Activated CD4-positive, alpha-beta T cell treated with anti-CD3 and anti-CD28 coated beads for 36 hours (primary cell): Measurements from ENCODE around the gene STRIP2. TPM values are rescaled to one million over a fixed set of nuclear protein-coding genes. Genes with fewer than 3 reads are reported as not detected.
A peak's percentile ranks its signal among the peaks of the same experiment; 100 is the strongest.

ENCODE experiments used
- ATAC-seq: fragments of 200-7000 bp; cut with Tn5 transposase; one replicate; pipeline ENCODE4 v1.10.0; 2021; ENCODE audit warnings: mild to moderate bottlenecking, moderate library complexity
- CTCF ChIA-PET: fragments of 350-600 bp; sonication (Branson Sonifier 250); formaldehyde crosslinking; loops from one replicate; lab custom pipeline; 2021; ENCODE audit warnings: antibody characterized with exemption; lab: Charles Lee
- POLR2A ChIA-PET: fragments of 350-600 bp; sonication (Branson Sonifier 250); formaldehyde crosslinking; loops from one replicate; lab custom pipeline; 2021; ENCODE audit warnings: antibody characterized with exemption, inconsistent platforms; lab: Charles Lee
- DNase-seq: peaks from one replicate; pipeline ENCODE4 v3.0.0-alpha.2; 2020
- H3K27ac Mint-ChIP-seq: one replicate; pipeline ENCODE4 v1.8.0; 2021; ENCODE audit warnings: mixed read lengths
- H3K27me3 Mint-ChIP-seq: one replicate; pipeline ENCODE4 v1.8.0; 2021; ENCODE audit warnings: mixed read lengths
- H3K36me3 Mint-ChIP-seq: one replicate; pipeline ENCODE4 v1.8.0; 2021; ENCODE audit warnings: low read depth, mixed read lengths
- H3K4me1 Mint-ChIP-seq: one replicate; pipeline ENCODE4 v1.8.0; 2021; ENCODE audit warnings: mixed read lengths
- H3K4me3 Mint-ChIP-seq: one replicate; pipeline ENCODE4 v1.8.0; 2021; ENCODE audit warnings: mild to moderate bottlenecking, moderate library complexity, mixed read lengths
- H3K9me3 Mint-ChIP-seq: one replicate; pipeline ENCODE4 v1.8.0; 2021; ENCODE audit warnings: low read depth, mixed read lengths
- intact Hi-C, 2 experiments: fragments of 100-400 bp; cut with DNase I in 1 of 2; cut with micrococcal nuclease in 1 of 2; formaldehyde crosslinking; loops; one replicate each; pipeline versions ENCODE4 v1.14.2 to v1.15.1; 2022 to 2024; cut with DNase I, micrococcal nuclease
- total RNA-seq, 2 experiments: library from RNA; stranded (reverse); gene quantifications; one replicate each; pipeline ENCODE4 v1.2.3, GENCODE V29; 2021

Gene STRIP2
- total RNA-seq, 2 experiments from 2014 or later: 41.3 to 51.8 TPM

GRCh38 chr7:129492391-129492790 is 58.2 kb downstream of the STRIP2 start:
- intact Hi-C loops: no loop called here
- H3K4me3 Mint-ChIP-seq: no peak overlapping the region
- H3K36me3 Mint-ChIP-seq: peaks cover 10% of the 10 kb centered on the region
- ATAC-seq (no peak), DNase-seq (no peak)
- no peaks in the 10 kb centered on the region for H3K27me3 Mint-ChIP-seq
- peak overlapping the region; percentile 17 for H3K27ac Mint-ChIP-seq
- H3K4me1 Mint-ChIP-seq: peaks cover 16% of the 10 kb centered on the region
- H3K9me3 Mint-ChIP-seq: no peaks in the 10 kb centered on the region
- ChIA-PET CTCF (no interaction called here), POLR2A (no interaction called here)

- Mint-ChIP-seq H3K36me3 (peaks cover 7% of the 10 kb centered on the region), H3K27ac (no peak overlapping the region), H3K9me3 (no peaks in the 10 kb centered on the region), H3K27me3 (no peaks in the 10 kb centered on the region), H3K4me1 (peaks cover 16% of the 10 kb centered on the region), H3K4me3 (no peak overlapping the region)
- CTCF ChIA-PET: interaction anchor here (1.0 to 1.9 kb wide), 3 partner anchors 8 to 126 kb away, joined by 4 to 8 read pairs (median 5); no protein-coding TSS in a partner anchor
- intact Hi-C loops: no loop called here
- ATAC-seq: peak; percentile 40
- POLR2A ChIA-PET: no interaction called here
- DNase-seq: no peak
Observed at GRCh38 chr7:129493555-129493954, 59.3 kb downstream of the STRIP2 start.

DNA sequence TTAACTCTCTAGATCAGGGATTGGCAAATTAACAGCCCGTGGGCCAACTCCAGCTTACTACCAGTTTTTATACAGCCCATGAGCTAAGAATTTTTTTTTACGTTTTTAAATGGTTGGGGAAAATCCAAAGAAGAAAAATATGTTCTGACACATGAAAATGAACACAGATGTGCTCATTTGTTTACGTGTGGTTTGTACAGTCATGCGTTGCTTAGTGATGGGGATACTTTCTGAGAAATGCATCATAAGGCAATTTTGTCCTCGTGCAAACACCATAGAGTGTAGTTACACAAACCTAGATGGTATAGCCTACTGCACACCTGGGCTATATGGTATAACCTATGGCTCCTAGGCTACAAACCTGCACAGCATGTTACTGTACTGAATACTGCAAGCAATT is 59.8 kb downstream of the STRIP2 start:
- intact Hi-C loops: no loop called here
- Mint-ChIP-seq H3K4me3 (no peak overlapping the region), H3K36me3 (peaks cover 3% of the 10 kb centered on the region), H3K27me3 (no peaks in the 10 kb centered on the region), H3K27ac (no peak overlapping the region), H3K4me1 (peaks cover 16% of the 10 kb centered on the region), H3K9me3 (no peaks in the 10 kb centered on the region)
- CTCF ChIA-PET: interaction anchor here (1.0 to 1.9 kb wide), 3 partner anchors 9 to 126 kb away, joined by 4 to 8 read pairs (median 5); no protein-coding TSS in a partner anchor
- POLR2A ChIA-PET: no interaction called here
- peak; percentile 21 for DNase-seq
- peak; percentile 74 for ATAC-seq

DNA sequence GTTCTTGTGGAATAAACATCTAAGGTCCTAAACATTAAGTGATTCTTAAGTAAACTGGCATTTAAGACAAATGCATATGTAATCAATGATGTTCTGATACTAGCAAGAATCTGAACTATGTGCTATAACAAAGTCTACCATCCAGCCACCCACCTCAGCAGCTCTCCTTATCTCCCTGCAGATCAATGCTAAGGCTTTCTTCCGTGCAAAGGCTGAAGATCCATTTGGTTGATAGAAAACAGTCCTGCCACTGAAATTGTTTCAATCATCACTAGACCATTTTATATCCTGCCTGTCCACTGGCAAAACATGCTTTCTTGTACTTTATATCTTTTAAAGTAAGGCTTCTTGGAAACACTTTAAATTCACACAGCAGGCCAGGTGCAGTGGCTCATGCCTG is 61.8 kb downstream of the STRIP2 start:
- peaks cover 16% of the 10 kb centered on the region for H3K4me1 Mint-ChIP-seq
- intact Hi-C loops: no loop called here

GRCh38 chr7:129496653-129497052 is 62.4 kb downstream of the STRIP2 start:
- Mint-ChIP-seq H3K9me3 (no peaks in the 10 kb centered on the region), H3K4me1 (peaks cover 21% of the 10 kb centered on the region), H3K27ac (no peak overlapping the region), H3K4me3 (no peak overlapping the region), H3K36me3 (no peaks in the 10 kb centered on the region), H3K27me3 (no peaks in the 10 kb centered on the region)
- ATAC-seq (no peak), DNase-seq (no peak)
- ChIA-PET CTCF (interaction anchor here (0.6 kb wide), 1 partner anchor 147 kb away, joined by 3 read pairs; no protein-coding TSS in a partner anchor), POLR2A (no interaction called here)
- intact Hi-C loops: no loop called here

More for the DNA sequence above, 61.8 kb downstream of the STRIP2 start:
- ATAC-seq (no peak), DNase-seq (no peak)
- no peaks in the 10 kb centered on the region for H3K27me3 Mint-ChIP-seq
- POLR2A ChIA-PET: no interaction called here
- H3K9me3 Mint-ChIP-seq: no peaks in the 10 kb centered on the region
- no peaks in the 10 kb centered on the region for H3K36me3 Mint-ChIP-seq
- no peak overlapping the region for H3K27ac Mint-ChIP-seq
- CTCF ChIA-PET: interaction anchor here (0.6 kb wide), 2 partner anchors 148 to 537 kb away, joined by 3 to 4 read pairs; no protein-coding TSS in a partner anchor
- no peak overlapping the region for H3K4me3 Mint-ChIP-seq

GRCh38 chr7:129497156-129497555 is 62.9 kb downstream of the STRIP2 start:
- Mint-ChIP-seq H3K27ac (no peak overlapping the region), H3K27me3 (no peaks in the 10 kb centered on the region), H3K4me3 (no peak overlapping the region), H3K36me3 (no peaks in the 10 kb centered on the region), H3K4me1 (peaks cover 24% of the 10 kb centered on the region), H3K9me3 (no peaks in the 10 kb centered on the region)
- CTCF ChIA-PET: no interaction called here
- no peak for DNase-seq
- ATAC-seq: no peak
- intact Hi-C loops: no loop called here
- POLR2A ChIA-PET: no interaction called here

DNA sequence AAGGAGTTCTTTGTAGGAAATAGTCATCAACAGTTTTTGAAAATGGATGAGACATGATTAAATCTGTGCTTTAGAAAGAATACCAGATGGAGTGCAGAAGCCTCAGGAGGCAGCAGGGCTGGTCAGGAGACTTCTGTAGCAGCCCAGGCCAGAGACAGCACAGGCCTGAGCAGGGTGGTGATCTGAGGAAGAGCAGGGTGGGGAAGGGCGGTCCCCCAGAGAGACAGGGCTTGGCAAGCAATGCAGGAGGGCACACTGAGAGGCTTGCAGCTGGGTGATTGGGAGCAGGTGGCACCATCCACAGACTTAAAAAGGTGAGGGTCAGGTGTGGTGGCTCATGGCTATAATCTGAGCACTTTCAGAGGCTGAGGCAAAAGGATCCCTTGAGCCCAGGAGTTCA is 63.8 kb downstream of the STRIP2 start:
- H3K4me1 Mint-ChIP-seq: peaks cover 18% of the 10 kb centered on the region
- H3K9me3 Mint-ChIP-seq: no peaks in the 10 kb centered on the region
- ATAC-seq (no peak), DNase-seq (no peak)
- CTCF ChIA-PET: interaction anchor here (0.6 kb wide), 1 partner anchor 441 kb away, joined by 3 read pairs; no protein-coding TSS in a partner anchor
- POLR2A ChIA-PET: no interaction called here
- H3K27me3 Mint-ChIP-seq: no peaks in the 10 kb centered on the region
- H3K27ac Mint-ChIP-seq: no peak overlapping the region
- intact Hi-C loops: no loop called here
- H3K4me3 Mint-ChIP-seq: no peak overlapping the region
- H3K36me3 Mint-ChIP-seq: no peaks in the 10 kb centered on the region

GRCh38 chr7:129499999-129500398 is 65.8 kb downstream of the STRIP2 start:
- CTCF ChIA-PET: interaction anchor here (0.6 to 0.9 kb wide), 2 partner anchors 137 to 507 kb away, joined by 3 read pairs; no protein-coding TSS in a partner anchor
- H3K27me3 Mint-ChIP-seq: no peaks in the 10 kb centered on the region
- ATAC-seq (no peak), DNase-seq (no peak)
- POLR2A ChIA-PET: no interaction called here
- H3K4me3 Mint-ChIP-seq: no peak overlapping the region
- H3K27ac Mint-ChIP-seq: no peak overlapping the region
- peaks cover 12% of the 10 kb centered on the region for H3K4me1 Mint-ChIP-seq
- no peaks in the 10 kb centered on the region for H3K9me3 Mint-ChIP-seq
- H3K36me3 Mint-ChIP-seq: no peaks in the 10 kb centered on the region
- intact Hi-C loops: loop anchor here in 1 of 2 experiments (10.0 kb wide), 1 partner anchor 115 kb away; the partner anchor contains the start of gene NRF1

DNA sequence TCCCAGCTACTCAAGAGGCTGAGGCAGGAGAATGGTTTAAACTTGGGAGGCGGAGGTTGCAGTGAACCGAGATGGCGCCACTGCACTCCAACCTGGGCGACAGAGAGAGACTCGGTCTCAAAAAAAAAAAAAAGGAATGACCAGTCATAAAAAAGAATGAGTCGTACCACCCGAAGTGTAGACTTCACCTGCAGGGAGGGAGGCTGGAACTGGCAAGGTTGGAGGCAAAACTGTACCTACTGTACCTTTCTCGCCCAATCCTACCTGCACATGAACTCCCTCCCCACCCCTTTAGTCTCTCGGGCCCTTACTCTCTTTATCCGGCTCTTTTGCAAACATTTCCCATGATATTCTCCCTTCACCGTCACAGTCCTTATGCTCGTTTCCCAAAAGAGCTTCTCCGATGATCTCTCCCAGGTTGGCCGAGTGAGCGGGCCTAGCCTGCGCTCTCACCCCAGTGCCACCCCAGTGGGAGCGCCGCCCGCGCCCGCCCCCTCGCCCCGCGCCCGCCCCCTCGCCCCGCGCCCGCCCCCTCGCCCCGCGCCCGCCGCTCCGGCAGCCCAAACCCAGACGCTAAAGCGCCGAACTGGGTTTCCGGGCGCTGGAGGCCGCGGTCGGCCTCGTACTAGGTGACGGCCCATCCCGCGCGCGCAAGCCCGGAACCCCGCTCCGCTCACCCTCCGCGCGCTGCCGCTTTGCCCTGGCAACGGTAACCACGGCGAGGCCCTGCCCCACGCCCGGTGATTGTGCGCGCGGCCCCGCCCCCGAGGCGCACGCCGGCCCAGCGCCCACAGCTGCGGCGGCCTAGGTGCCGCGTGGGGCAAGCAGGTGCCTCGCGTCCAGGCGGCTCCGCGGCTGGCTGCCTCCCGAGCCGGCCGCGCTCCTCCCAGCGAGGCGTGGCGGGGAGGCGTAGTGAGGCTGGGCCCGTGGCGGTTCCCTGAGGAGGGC is 67.8 kb downstream of the STRIP2 start, which contains the start of gene SMKR1:
Gene SMKR1, plus strand, starts transcription at position 772 of the 948 bp plus-strand sequence. CDS start 294 bp downstream, outside the sequence.
- Mint-ChIP-seq H3K4me1 (peaks cover 9% of the 10 kb centered on the region), H3K27me3 (no peaks in the 10 kb centered on the region), H3K9me3 (no peaks in the 10 kb centered on the region), H3K36me3 (no peaks in the 10 kb centered on the region), H3K27ac (peak within 1 kb of the TSS; percentile 73), H3K4me3 (peak within 1 kb of the TSS; percentile 71)
- ATAC-seq: peak; percentile 95
- CTCF ChIA-PET: interaction anchor here (0.6 kb wide), 1 partner anchor 15 kb away, joined by 3 read pairs; no protein-coding TSS in a partner anchor
- intact Hi-C loops: loop anchor here (1.0 to 10.0 kb wide), 8 partner anchors 29 to 447 kb away; partner anchors contain the start of genes NRF1 (in 2 of the 2) and STRIP2 (in 1 of the 2)
- POLR2A ChIA-PET: interaction anchor here (1.4 kb wide), 1 partner anchor 65 kb away, joined by 4 read pairs; no protein-coding TSS in a partner anchor
- DNase-seq: peak; percentile 91

DNA sequence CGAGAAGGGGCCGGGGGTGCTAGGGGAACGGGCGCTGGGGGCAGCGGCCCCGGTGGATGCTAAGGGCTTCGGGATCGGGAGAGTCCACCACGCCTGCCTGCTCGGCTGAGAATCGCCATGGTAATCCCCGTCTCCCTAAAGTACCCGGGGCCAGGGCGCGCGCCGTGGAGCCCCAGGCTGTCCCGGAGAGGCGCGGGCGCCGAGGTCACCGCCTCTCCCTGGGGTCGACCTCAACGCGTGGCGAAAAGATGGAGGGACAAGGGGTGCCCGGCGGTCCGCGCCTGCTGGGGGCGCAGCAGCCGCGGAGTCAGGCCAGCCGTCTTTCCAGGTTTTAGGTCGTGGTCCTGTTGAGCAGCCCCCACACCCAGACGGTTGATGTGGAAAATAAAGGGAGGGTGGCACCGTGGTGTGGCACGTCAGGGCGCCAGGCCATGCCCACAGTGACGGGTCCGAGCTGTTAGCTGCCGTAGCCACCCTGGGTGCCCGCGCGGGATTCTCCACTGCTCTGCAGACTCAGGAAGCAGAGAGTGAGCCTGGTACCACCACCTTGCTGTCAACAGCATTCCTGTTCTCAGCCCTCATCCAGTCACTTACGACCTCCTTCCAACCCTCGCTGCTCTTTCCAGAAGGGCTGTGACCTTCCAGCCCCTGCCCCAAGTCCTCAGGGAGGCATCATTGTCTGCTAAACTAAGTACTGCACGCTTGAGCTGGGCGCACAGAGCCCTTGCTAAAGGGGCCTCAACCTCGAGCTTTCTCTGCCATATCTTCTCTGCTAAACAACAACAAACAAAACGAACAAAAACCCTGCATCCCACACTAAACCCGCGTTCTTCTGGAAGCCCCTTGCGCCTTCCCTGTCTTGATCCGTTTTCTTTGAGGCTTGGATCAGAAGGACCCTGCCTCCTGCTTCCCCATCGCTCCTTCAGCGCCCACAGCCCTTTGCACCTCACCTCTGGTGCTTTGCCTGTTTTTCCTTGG is 68.8 kb downstream of the STRIP2 start:
- Mint-ChIP-seq H3K27ac (no peak overlapping the region), H3K36me3 (no peaks in the 10 kb centered on the region)

More for the DNA sequence above, 68.8 kb downstream of the STRIP2 start:
- POLR2A ChIA-PET: interaction anchor here (0.5 to 1.4 kb wide), 4 partner anchors 11 to 278 kb away, joined by 3 to 4 read pairs (median 4); no protein-coding TSS in a partner anchor
- Mint-ChIP-seq H3K4me3 (peak overlapping the region; percentile 45), H3K27me3 (no peaks in the 10 kb centered on the region), H3K9me3 (no peaks in the 10 kb centered on the region), H3K4me1 (peaks cover 14% of the 10 kb centered on the region)
- CTCF ChIA-PET: interaction anchor here (0.8 to 1.2 kb wide), 2 partner anchors 132 to 515 kb away, joined by 3 to 5 read pairs; no protein-coding TSS in a partner anchor
- ATAC-seq (peak; percentile 12), DNase-seq (peak; percentile 25)
- intact Hi-C loops: loop anchor here (1.0 to 10.0 kb wide), 8 partner anchors 28 to 446 kb away; partner anchors contain the start of genes NRF1 (in 2 of the 2) and STRIP2 (in 1 of the 2)
